CD4-positive, alpha-beta T cell treated with Interleukin-4 for 1 hour (primary cell): ENCODE data around the gene CCDC74A.
"Not testable (repeated sequence)": the region's sequence is repeated elsewhere in the genome, so short reads cannot be mapped to it uniquely, and the experiment has no call there.

Source experiments
- DNase-seq, 2 donors: peaks; one replicate each; pipeline ENCODE4 v3.0.0-alpha.2; 2020 to 2022

Gene CCDC74A

DNA sequence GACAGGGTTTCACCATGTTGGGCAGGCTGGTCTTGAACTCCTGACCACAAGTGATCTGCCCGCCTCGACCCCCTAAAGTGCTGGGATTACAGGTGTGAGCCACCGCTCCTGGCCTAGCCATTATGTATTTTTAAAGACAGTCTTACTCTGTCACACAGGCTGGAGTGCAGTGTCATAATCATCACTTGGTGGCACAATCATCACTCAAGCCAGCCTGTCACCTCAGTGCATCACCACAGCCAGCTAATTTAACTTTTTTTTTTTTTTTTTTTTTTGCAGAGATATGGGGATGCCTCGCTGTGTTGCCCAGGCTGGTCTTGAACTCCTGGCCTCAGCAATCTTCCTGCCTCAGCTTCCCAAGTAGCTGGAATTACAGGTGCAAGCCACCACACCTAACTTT, 24.1 kb upstream of the CCDC74A start:
- not testable (repeated sequence) for DNase-seq

DNA sequence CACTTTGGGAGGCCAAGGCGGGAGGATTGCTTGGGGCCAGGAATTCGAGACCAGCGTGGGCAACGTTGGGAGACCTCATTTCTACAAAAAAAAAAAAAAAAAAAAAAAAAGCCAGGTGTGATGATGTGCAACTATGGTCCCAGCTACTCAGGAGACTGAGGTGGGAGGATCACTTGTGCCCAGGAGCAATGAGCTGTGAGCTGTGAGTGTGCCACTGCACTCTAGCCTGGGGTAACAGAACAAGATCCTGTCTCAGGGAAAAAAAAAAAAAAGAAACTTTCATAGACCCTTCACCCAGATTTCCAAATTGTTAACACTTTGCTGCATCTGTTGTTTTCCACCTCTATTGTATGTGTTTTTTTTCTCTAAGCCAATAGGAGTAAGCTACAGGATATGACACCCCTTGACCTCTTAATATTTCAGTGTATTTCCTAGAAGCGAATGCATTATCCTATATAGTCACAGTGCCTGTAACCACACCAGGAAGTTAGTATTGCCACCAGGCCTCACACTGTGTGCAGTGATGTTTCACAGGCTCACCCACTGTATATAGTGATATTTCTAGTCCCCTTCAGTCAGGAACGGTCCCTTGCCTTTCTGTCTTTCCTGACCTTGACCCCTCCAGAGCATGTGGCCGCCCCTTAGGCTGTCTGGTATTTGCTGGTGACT, 23.5 kb upstream of the CCDC74A start:
- not testable (repeated sequence) for DNase-seq

DNA sequence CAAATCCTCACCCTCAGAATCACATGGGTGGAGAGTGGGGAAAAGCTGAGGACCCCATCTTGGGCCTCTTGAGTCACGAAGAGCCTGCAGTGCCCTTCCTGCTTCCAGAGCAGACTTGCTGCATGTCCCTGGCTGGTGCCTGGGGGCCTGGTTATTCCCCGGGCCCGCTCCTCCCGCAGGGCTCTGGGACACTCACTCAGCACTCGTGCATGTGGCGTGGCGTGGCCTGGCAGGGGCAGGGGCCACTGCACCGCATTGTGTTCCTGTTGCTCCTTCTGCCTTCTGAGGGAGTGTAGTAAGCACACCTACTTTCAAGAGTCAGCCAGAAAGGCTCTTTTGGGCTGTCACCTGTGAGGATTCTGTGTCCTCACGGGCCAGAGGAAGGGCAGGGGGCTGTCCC, 18.1 kb upstream of the CCDC74A start:
- DNase-seq: no peak

DNA sequence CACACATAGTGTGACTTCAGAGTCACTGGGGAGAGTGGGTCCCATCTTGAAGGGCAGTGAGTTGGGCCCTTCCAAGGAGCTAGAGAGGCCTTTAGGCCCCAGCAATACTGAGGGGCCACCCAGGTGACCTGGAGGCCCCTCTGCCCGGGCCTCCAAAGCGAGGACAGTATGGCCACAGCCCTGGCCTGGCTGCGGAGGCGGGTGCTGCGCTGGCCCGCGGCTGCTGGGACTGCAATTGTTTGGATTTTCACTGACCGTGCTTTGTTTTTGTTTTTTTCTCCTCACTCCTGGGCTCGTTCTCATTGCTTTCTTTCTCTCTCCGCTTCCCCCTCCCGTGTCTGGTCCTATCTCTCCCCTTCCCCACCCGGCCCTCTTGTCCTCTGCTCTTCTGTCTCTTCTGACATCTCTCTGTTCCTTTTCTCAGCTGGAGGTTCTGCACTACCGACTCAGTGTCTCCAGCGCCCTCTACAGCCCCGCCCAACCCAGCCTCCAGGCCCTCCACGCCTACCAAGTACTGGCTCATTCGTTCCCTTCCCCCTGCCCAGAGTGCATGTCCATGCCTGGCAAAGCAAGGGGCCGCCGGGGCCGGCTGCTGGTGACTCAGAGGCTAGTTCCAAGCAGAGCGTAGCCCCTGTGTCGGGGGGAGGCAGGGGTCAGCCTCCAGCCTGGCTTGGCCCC, 16.3 kb upstream of the CCDC74A start:
- DNase-seq: not testable (repeated sequence)

DNA sequence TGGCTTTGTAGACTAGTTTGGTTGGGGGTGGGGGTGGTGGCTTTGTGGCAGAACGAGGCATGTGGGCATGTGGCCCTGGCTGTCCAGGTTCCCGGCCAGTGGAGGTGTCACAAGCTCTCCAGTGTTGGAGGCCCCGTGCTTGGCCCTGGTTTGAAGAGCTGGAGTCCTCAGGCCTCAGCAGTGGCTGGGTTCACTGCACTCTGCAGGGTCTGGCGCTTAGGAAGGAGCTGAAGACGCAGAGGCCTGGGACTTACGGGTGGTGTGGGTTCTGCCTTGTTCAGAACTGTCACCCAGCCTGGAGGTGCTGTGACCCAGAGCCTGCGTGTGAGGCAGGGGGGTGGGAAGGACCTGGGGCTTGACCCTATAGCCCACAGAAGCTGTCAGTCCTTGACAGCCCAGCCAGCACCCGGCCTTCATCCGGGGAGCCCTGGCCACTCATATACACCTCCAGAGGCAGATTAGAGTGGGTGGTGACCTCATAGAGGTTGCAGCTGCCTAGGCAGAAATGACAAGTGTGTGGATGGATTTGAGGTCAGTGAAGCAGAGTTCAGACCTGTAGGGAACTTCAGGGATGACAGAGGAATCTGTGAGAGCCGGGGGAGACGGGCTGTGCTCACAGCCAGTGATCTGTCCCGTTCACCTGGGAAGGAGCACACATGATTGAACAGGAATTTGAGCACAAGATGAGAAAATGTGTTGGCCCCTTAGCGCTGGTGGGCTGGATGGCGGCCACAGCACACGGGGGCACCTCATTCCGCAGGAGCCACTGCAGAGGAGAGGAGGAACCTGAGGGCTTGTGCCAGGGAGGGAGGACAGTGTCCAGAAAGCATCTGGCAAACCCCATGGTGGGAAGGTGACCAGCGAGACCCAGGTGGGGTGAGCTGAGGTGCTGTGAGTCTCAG, 15.5 kb upstream of the CCDC74A start:
- not testable (repeated sequence) for DNase-seq

DNA sequence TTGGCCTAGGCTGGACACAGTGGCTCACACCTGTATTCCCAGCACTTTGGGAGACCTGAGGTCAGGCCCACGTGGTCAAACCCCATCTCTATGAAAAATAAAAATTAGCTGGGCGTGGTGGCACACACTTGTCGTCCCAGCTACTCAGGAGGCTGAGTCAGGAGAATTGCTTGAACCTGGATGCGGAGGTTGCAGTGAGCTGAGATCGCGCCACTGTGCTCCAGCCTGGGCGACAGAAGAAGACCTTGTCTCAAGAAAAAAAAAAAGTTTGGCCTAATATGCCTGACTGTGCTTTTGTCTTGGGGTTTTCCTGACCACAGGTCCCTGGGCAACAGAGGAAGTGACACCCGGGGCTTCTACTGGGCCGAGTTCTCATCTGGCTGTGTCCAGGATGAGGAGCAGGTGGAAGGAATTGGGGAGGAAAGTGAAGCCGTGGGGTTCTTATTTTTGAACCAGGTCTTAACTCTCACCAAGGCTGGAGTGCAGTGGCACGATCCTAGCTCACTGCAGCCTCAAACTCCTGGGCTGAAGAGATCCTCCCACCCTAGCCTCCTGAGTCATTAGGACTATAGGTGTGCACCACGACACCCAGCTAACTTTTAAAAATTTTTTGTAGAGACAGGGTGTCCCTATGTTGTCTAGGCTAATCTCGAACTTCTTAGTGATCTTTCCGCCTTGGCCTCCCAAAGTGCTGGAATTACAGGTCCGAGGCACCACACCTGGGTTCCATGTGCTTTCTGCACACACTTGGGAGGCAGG, 13.1 kb upstream of the CCDC74A start:
- DNase-seq: not testable (repeated sequence)

DNA sequence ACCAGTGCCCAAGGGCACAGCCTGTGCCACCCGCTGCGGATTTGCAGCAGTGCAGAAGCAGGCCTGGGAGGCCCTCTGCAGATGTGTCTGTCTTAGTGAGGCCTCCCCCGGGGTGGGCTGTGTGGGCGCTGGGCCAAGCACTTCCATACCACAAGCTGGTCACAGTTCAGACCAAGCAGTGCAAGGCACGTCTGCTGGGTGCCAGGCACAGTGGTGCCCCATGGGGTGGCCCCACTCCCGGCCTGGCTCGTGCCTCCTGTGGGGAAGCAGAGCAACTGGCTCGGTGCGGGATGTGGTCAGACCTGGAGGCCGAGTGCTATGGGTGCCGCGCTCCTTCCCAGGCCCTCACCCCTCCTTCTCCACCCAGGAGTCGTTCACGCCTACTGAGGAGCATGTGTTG, 12.5 kb upstream of the CCDC74A start:
- DNase-seq: not testable (repeated sequence)

DNA sequence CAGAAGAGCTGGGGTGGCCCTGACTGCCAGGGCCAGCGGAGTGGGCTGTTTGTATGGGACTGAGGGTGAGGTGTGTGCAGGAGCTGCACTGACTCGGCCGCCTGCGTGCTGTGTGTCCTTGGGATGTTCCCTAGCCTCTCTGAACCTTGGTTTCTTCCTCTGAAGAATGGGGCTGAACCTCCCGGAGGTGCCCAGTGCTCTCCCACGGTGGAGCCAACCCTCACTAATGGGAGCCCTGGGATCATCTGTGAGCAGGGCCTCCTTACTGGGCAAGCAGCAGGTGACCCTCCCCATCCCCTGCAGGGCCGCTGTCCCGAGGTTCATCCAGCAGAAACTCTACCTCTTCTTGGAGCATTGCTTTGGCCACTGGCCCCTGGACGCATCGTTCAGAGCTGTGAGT, 11.7 kb upstream of the CCDC74A start:
- no peak for DNase-seq

DNA sequence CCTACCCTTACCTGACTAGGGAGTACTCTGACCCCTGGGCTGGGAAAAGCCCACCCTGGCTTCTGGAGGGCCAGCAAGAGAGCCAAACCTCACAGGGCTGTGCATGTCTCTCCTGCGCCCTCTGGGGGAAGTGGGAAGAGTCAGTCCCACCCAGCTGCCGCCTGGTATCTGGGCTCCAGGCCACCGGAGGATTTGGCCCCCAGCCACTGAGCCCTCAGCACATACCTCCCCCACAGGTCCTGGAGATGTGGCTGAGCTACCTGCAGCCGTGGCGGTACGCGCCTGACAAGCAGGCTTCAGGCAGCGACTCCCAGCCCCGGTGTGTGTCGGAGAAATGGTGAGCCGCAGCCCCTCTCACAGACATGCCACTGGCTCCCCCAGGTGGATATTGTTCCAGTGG, 11.1 kb upstream of the CCDC74A start:
- DNase-seq: not testable (repeated sequence)

DNA sequence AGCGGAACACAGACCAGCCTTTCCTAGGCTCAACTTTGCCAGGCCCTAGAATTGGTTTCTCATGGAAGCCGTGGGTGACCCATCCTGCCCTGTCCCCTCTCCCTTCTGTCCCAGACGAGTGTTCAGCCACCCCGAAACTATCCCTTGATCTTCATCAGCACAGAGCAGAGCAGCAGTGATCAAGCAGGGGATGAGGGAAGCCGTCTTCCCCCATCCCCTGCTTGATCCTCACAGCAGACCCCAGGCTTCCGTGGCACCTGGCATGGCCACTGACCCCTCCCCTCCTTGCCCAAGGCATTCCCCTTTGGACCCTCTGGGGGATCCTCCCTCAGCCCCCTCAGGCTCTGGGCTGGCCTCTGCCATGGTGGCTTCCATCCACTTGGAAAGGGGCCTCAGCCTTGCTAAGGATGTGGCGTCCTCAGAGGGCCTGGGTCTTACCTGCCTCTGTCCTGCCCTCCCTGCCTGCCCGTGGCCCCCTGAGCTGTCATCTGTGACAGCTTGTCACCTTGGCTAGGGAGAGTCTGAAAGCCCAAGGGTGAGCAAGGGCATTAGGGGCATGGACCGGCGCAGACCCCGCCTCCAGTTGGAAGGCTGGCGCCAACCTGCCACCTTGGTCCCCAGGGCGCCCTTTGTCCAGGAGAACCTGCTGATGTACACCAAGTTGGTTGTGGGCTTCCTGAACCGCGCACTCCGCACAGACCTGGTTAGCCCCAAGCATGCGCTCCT, 10.4 kb upstream of the CCDC74A start:
- no peak for DNase-seq

DNA sequence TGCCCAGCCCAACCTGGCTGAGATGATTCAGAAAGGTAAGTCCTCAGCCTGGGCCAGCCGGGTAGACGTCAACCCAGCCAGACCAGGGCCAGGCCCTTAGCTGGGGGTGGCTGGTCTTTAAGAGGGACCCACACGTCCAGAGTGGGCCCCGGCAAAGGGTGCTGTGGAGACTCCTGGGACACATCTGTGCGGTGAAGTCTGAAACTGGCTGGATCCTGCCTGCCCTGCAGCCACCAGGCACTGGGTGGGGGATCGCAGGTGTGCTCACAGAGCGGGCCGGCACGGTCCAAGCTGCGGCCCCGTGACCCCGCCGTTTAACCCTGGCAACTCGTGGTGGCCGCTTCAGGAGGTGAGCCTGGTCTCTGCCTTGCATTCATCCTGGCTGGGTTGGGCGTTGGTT, 9.8 kb upstream of the CCDC74A start:
- DNase-seq: not testable (repeated sequence)

DNA sequence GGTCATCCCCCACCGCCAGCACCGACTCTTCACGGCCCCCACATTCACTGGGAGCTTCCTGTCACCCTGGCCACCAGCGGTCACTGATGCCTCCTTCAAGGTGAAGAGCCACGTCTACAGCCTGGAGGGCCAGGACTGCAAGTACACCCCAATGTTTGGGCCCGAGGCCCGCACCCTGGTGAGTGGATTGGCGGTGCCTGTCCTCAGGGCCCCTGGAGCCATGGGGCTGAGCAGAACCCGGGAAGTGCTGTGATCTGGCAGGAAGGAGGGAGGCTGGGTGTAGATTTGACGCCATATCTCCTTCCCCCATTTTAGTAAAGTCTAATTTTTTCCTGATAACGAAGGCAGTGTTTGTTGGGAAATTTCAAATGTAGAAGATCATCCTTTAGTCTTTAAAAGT, 9.2 kb upstream of the CCDC74A start:
- DNase-seq: not testable (repeated sequence)

DNA sequence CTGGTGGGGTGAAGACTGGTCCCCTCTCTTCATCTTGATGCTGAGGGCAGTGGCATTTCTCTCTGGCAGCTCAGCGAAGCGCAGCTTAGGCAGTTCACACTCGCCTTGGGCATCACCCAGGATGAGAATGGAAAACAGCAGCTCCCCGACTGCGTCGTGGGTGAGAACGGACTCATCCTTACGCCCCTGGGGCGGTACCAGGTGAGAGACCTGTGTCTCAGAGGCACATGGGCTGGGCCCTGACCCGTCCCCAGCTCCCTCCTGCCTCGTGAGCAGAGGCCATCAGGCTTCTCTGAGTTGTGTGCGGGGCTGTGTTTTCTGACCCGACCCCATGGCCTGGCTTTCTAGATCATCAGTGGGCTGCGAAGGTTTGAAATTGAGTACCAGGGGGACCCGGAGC, 8.2 kb upstream of the CCDC74A start:
- DNase-seq: no peak

DNA sequence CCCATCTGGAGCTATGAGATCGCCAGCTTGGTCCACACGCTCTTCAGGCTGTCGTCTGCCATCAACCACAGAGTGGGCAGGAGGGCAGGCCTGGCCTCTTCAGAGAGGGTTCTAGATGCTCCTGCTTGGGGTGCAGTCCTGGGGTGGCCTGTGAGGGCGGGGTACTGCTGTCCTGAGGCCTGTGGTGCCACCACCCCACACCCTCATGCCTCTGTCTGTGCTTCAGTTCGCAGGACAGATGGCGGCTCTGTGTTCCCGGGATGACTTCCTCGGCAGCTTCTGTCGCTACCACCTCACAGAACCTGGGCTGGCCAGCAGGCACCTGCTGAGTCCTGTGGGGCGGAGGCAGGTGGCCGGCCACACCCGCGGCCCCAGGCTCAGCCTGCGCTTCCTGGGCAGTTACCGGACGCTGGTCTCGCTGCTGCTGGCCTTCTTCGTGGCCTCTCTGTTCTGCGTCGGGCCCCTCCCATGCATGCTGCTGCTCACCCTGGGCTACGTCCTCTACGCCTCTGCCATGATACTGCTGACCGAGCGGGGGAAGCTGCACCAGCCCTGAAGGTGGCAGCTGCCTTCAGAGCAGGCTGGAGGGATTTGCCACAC, 7.7 kb upstream of the CCDC74A start:
- not testable (repeated sequence) for DNase-seq

DNA sequence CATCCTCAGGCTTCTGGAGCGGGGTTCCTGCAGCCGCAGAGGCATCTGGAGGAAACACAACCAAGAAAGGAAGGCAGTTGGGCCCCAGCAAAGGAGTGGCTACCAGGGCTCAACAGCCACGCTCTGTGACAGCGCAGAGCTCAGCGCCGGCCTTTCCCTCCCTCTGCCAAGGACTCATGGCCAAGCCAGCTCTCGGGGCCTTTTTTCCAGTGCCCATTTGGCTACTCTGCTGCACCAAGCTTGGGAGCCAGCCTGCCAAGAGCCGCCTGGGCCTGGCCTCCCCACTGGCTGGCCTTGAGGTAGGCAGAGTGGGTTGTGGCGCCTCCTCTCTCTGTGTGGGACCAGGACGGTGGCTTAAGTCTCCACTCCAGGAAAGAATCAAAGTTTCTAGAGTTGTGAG, 7.2 kb upstream of the CCDC74A start:
- no peak for DNase-seq

DNA sequence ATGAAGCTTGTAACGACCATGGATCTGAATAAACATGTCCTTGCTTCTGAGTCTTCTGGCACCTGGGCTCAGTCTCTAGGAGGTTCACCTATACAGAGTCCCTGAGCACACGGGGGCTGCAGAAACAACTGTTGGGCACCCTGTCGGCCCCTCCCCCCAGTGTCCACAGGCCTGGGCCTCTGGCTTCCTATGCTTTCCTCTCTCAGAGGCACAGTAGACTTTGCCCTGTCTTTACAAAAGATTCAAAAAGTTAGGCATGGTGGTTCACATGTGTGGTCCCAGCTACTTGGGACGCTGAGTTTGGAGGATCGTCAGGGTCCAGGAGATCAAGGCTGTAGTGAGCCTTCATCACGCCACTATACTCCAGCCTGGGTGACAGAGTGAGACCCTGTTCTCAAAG, 6.2 kb upstream of the CCDC74A start:
- DNase-seq: not testable (repeated sequence)

DNA sequence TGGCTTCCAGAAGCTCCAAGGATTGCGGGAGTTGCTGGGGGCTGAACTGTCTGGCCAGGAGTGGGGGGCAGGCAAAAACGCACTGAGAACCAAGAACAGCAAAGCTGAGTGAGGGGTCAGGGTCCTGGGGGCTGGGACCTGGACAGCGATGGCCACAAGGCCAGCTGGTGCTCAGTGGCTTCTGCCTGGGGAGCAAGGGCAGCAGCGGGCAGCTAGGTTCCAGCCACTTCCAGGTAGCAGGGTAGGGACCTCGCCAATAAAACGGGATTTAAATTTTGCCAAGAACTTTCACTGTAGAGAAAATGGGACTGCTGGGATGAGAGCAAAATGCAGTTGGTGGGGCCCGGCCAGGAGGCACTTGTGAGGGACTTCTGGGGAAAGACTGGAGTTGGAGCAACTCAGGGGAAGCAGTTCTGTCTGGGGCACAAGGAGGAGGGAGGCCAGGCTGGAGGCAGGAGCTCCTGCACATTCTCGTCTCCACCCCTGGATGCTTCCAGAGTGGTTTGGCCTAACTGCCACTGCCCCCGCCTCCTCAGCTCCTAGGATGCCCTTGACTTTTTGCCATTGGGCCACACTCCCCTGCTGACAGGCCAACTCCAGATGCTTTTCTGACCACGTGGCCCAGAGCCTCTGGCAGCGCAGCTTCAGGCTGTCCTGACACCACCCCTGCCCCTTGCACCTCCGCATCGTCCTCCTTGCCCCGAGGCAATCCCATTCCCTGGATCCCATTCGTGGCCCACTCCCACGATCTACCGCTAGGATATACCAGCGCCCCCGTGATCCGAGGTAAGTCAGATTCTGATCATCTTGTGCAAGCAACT, 5.5 kb upstream of the CCDC74A start:
- no peak for DNase-seq

DNA sequence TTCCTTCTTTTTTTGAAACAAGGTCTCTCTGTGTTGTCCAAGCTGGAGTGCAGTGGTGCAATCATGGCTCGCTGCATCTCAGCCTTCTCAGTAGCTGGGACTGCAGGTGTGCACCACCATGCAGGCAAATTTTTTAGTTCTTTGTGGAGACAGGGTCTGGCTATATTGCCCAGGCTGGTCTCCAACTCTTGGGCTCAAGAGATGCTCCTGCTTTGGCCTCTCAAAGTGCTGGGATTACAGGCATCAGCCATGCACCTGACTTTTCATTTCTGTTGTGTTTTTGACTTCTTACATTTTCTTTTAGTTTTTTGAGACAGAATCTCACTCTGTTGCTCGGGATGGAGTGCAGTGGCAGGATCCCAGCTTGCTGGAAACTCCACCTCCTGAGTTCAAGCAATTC, 2.4 kb upstream of the CCDC74A start:
- DNase-seq: not testable (repeated sequence)

DNA sequence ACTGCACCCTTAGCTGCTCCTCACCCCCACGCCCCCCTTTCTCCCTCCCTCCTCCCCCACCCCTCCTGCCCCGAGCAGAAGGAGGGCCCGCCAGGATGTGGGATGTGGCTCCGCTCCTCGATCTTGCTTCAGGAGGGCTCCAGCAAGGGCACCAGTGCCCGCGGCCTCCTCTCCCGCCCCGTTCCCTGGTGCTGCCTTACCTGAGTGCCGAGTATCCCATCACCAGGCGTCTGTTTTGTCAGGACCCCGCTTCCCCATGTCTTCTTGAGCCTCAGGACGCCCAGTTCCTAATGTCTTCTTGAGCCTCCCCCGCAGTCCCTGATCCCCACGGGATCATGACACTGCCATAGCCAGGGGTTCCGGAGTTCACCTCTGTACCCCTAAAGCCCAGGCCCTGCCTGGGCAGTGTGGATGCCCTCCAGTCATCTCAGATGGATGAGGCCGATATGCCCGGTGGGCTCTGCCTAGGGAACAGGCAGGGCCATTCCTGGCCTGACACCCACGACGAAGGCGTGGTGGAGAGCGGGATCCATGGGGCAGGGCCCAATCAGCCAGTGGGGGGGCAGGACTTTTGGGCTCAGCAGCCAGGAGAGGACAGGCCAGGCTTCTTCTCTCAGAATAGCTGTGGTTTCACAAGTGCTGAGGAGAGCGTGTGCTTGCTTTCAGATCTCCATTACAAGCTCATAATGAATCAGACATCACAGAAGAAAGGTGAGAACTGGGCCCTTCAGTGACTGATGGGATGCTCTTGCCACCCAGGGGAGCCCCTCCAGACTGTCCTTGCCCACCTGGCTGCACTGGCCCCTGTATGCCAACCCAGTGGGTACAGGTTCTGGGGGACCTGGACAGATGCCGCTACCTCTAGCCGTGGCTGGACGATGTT, 1.5 kb downstream of the CCDC74A start:
- not testable (repeated sequence) for DNase-seq
